RPMI8226 (cell line): ENCODE results near the gene PTAFR.

Source experiments
- DNase-seq: peaks from one replicate; pipeline ENCODE4 v3.0.0-alpha.2; 2015

The PTAFR gene

DNA sequence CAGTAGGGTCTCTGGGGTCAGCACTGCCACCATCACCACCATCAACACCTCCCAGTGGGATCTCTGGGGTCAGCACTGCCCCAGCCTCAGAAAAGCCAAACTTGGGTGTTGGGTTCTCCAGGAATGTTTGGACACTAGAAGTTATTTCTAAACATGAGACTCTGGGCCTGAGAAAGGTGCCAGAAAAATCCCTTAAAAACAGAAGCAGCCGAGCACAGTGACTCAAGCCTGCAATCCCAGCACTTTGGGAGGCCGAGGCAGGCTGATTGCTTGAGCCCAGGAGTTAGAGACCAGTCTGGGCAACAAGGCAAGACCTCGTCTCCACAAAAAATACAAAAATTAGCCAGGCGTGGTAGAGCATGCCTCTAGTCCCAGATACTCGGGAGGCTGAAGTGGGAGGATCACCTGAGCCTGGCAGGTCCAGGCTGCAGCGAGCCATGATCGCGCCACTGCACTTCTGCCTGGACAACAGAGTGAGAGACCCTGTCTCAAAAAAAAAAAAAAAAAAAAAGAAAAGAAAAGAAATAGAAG lies 470 bp downstream of the PTAFR start:
- DNase-seq, result no peak

GRCh38 chr1:28173980-28174297 lies 2.6 kb downstream of the PTAFR start:
- DNase-seq, result no peak

DNA sequence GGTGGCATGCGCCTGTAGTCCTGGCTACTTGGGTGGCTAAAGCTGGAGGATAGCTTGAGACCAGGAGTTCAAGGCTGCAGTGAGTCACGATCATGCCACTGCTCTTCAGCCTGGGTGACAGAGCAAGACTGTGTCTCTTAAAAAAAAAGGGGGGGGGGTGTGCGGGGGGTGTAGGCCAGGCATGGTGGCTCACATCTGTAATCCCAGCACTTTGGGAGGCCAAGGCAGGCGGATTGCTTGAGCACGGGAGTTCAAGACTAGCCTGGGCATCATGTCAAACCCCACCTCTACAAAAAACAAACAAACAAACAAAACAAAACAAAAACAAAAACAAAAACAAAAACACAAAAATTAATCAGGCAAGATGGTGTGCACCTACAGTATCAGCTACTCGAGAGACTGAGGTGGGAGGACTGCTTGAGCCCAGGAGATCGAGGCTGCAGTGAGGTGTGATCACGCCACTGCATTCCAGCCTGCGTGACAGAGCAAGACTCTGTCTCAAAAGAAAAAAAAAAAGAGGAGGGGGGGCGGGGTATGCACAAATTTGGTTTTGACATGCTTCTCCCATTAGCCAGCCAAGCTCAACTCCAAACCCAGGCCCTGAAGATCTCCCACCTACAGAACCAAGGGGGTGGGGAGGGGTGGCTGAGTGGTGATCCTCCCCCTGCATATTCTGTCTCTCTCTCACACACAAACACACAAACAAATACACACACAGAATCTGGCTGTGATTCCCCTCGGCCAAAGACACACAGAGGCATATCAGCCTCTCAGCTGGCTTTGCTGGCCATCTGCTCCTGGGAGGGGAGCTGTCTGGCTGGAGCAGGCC lies 3.1 kb downstream of the PTAFR start:
- DNase-seq, result no peak

DNA sequence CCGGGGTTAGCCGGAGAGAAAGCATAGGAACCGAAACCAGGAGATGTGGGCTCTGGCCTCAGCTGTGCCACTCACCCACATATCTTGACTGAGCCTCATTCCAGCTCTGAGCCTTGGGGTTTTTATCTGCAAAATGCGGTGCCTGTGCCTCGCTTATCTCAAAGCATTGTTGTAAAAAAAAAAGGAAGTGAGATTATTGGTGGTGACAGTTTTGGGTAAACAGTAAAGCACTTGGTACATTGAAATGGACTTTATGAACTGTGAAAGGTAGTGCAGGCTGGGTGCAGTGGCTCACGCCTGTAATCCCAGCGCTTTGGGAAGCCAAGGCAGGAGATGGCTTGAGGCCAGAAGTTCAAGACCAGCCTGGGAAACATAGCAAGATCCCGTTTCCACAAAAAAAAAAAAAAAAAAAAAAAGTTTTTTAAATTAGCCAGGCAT lies 3.8 kb downstream of the PTAFR start:
- peak; percentile 95 for DNase-seq

- DNase-seq, result no peak
Observed at GRCh38 chr1:28171246-28171645, 5.2 kb downstream of the PTAFR start.

- DNase-seq, result no peak
Observed at GRCh38 chr1:28170001-28170596, 6.4 kb downstream of the PTAFR start.

DNA sequence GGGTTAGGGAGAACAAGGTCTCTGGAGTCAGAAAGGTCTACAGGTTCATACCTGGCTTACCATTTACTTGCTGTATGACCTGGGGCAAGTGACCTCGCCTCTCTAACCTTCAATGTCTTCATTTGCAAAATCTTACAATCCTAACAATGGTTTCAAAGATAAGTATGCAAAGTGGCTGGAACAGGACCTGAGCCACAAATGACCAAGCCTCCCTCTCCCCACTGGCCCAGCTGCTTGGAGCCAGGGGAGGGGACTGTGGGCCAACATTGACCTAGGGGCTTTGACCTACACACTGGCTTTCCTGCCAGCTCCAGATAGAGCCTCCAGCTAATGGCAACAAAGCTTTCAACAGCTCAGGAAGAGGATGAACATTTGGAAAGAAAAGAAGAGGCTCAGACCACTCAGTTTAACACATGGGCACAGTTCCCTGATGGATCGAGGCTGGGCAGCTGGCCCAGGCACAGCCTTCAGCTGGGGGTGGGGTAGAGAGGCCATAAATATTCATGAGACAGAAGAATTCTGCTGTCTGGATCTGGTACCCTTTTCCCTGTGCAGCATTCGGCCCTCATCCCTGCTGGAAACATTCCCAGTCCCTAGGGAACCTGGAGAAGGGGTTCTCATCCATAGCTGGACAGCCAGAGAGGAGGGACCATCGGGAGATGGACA lies 12.9 kb downstream of the PTAFR start:
- no peak for DNase-seq

DNA sequence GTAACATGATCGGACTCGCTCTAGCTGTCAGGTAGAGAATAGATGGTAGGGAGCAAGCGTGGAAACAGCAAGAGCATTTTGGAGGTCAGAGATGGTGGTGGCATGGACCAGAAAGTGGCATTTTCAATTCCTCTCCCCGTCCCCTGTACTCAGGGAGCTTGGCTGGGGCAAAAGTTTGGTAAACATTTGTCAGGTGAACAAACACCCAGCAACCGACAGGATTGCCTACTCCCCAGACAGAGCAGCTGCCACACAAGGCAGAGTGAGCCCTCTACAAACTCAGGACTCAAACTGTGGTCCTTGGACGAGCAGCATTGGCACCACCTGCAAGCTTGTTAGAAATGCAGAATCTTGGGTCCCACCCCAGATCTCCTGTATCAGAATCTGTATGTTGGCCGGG lies 14.3 kb downstream of the PTAFR start:
- DNase-seq, result no peak

GRCh38 chr1:28161751-28162150 lies 14.7 kb downstream of the PTAFR start:
- no peak for DNase-seq

GRCh38 chr1:28160782-28161266 lies 15.7 kb downstream of the PTAFR start:
- DNase-seq, result no peak

DNA sequence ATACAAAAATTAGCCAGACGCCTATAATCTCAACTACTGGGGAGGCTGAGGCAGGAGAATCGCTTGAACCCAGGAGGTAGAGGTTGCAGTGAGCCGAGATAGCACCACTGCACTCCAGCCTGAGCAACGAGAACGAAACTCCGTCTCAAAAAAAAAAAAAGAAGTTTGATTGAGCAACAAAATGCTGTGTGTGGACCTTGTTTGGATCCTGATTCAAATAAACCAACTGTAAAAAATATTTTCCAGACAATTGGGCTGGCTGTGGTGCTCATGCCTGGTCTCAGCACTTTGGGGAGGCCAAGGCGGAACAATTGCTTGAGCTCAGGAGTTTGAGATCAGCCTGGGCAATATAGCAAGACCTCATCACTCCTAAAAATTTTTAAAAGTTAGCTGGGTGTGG lies 16.8 kb downstream of the PTAFR start:
- DNase-seq, result no peak

DNA sequence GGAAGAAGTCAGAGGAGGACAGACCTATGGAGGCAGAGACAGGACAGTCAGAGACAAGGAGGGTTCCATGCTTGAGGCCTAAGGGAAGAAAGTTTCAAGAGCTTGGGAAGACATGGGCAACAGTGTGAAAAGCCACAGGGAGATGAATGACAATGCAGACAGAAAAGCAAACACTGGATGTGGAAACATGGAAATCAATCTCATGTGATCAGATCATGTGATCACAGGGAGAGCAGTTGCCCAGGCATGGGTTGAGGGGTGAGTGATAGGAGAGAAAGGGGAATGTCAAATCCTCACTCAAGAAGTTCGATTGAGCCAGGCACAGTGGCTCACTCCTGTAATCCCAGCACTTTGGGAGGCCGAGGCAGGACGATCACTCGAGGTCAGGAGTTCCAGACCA lies 17.2 kb downstream of the PTAFR start:
- no peak for DNase-seq

GRCh38 chr1:28157894-28158293 lies 18.6 kb downstream of the PTAFR start:
- no peak for DNase-seq

DNA sequence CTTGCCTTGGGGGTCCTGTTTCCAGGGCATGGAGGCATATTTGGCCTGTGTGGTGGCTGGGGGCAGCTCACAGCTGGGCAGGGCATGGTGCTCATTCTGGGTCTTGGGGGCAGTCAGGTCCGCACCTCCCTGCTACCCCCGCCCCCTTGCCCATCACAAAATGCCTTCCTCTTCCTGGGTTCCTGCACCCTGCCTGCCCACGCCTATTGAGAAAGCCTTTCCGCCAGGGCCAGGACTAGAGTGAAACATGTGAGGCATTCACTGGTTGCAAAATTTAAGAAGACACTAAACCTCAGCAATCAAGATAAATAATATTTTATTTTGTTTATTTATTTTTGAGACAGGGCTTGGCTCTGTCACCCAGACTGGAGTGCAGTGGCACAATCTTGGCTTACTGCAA lies 19.7 kb downstream of the PTAFR start:
- DNase-seq, result no peak

DNA sequence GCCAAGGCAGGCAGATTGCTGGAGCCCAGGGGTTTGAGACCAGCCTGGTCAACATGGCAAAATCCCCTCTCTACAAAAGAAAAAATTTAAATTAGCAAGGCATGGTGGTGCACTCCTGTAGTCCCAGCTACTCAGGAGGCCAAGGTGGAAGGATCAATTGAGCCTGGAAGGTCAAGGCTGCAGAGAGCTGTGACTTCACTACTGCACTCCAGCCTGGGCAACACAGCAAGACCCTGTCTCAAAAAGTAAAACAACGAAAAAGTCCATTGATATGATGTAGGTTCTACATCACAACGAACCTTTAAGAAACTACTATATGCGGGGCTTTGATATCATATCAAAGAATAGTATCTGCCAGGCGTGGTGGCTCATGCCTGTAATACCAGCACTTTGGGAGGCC lies 20.9 kb downstream of the PTAFR start:
- no peak for DNase-seq

DNA sequence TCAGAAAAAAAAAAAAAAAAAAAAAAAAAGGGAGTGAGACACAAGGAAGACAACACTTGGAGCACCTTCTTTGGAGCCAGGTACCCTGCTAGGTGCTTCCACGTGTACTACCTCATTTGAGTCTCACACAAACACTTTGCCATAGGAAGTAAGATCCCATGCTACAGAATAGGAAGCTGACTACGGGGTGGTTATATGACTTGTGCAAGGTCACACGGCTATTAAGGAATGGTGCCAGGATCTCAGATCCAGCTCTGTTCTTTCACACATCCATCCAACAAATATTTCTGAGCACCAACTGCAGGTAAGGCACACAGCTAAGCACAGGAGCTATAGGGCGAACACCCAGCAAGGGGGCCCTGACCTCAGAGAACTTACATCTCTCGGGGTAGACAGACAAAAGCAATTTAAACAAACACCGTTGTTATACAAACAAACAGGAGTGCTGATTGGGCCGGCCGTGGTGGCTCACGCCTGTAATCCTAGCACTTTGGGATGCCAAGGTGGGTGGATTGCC lies 22.4 kb downstream of the PTAFR start:
- DNase-seq, result no peak

DNA sequence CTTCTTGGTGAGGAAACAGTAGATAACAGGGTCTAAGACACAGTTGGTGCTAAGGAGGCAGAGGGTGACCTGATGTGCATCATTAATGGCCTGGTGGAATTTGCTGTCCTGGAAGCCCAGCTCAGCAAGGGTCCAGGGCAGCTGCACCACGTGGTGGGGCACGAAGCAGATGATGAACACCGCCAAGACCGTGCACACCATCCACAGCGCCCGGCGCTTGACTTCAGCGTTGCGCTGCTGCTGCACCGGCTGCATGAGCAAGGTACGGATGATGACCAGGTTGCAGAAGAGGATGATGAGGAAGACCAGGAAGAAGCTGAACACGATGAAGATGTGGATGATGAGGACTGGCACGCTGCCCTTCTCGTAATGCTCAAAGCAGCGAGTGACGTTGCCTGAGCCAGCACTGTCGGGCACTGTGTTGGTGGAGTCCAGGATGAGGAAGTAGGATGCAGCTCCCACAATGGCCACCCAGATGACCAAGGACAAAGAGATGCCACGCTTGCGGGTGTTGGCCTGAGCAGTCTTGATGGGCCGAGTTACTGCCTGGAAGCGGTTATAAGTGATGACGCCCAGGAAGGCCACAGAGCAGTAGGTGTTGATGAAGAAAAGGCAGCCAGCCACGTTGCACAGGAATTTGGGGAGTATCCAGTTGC lies 26.2 kb downstream of the PTAFR start:
- no peak for DNase-seq

DNA sequence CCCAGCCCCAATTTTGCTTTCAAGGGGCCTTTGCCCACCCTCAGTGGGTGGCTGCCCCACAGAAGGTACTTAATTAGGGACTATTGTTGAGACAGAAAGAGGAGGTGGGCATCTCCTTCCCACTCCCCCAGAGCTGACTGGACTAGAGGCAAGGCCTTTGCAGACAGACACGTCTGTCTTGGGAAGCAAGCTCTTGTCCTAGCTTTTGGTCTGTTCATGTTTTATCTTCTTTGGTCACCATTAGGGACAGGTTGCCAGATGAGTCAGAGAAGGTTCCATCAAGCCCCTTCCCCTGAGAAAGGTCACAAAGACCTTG lies 27.7 kb downstream of the PTAFR start:
- no peak for DNase-seq

DNA sequence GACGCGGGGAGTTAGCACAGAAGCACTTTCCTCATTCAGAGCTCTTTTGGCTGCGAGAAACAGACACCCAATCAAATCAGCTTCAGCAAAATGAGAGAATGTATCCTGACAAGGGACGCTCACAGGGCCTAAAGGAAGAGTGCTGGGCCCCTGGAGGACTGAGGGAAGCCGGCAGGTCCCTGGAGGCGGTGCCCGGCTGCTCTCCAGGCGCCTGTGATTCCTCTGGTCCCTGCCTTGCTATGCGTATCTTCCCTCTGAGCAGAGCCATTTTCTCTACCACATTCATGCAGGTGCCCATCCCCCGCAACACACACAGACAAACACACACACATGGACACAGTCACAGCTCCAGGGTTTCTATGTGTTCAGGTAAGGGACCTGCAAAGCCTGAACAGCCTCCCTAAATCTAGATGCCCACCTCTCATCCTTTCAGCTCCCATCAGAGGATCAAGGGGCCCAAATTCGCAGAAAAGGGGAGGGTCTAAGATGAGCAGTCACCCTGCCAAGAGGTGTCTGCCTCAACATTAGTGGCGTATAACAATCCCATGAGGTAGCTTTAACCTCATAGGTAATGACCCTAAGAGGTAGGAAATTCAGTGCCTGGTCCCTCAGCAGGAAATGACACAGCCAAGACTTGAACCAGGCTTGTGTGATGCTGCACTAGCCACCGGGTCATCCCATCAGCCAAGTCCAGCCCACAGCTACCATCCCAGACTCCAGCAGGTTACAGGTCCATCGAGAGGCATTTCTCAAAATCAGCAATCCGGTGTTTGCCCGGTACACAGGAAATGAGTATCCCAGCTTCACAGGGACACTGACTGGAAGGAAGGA lies 29.0 kb downstream of the PTAFR start:
- no peak for DNase-seq

- DNase-seq, result no peak
Observed at GRCh38 chr1:28145728-28146127, 30.8 kb downstream of the PTAFR start.

GRCh38 chr1:28144203-28145135 lies 32.0 kb downstream of the PTAFR start:
- DNase-seq, result no peak
